ENCODE data around the gene RABL6.
"Not testable (repeated sequence)": the region's sequence is repeated elsewhere in the genome, so short reads cannot be mapped to it uniquely, and the experiment has no call there.

The RABL6 gene

GRCh38 chr9:136857581-136858412, 50.0 kb downstream of the RABL6 start:
- no peak for DNase-seq (ENCODE audit: low spot score)

GRCh38 chr9:136858452-136858843, 50.7 kb downstream of the RABL6 start:
- DNase-seq (ENCODE audit: low spot score): no peak

GRCh38 chr9:136858844-136859757, 51.4 kb downstream of the RABL6 start:
- DNase-seq (ENCODE audit: low spot score): peak; percentile 68

- no peak for DNase-seq (ENCODE audit: low spot score)
Measured at GRCh38 chr9:136860529-136860928, 52.8 kb downstream of the RABL6 start.

GRCh38 chr9:136860933-136861873, 53.5 kb downstream of the RABL6 start:
- no peak for DNase-seq (ENCODE audit: low spot score)

- DNase-seq (ENCODE audit: low spot score): no peak
Measured at GRCh38 chr9:136861874-136862457, 54.2 kb downstream of the RABL6 start.

- no peak for DNase-seq (ENCODE audit: low spot score)
Measured at GRCh38 chr9:136862849-136863622, 55.3 kb downstream of the RABL6 start.

GRCh38 chr9:136863623-136864273, 56.0 kb downstream of the RABL6 start:
- no peak for DNase-seq (ENCODE audit: low spot score)

- DNase-seq (ENCODE audit: low spot score): no peak
Measured at GRCh38 chr9:136865041-136865767, 57.5 kb downstream of the RABL6 start.

- no peak for DNase-seq (ENCODE audit: low spot score)
Measured at GRCh38 chr9:136865768-136866103, 58.0 kb downstream of the RABL6 start.

GRCh38 chr9:136866898-136867421, 59.2 kb downstream of the RABL6 start:
- DNase-seq (ENCODE audit: low spot score): not testable (repeated sequence)

- no peak for DNase-seq (ENCODE audit: low spot score)
Measured at GRCh38 chr9:136867480-136867879, 59.7 kb downstream of the RABL6 start.

- no peak for DNase-seq (ENCODE audit: low spot score)
Measured at GRCh38 chr9:136867917-136868316, 60.2 kb downstream of the RABL6 start.

- no peak for DNase-seq (ENCODE audit: low spot score)
Measured at GRCh38 chr9:136868644-136869043, 60.9 kb downstream of the RABL6 start.

GRCh38 chr9:136869611-136870010, 61.9 kb downstream of the RABL6 start:
- not testable (repeated sequence) for DNase-seq (ENCODE audit: low spot score)

- no peak for DNase-seq (ENCODE audit: low spot score)
Measured at GRCh38 chr9:136875155-136875554, 67.4 kb downstream of the RABL6 start.

GRCh38 chr9:136876476-136876875, 68.7 kb downstream of the RABL6 start:
- no peak for DNase-seq (ENCODE audit: low spot score)

- DNase-seq (ENCODE audit: low spot score): no peak
Measured at GRCh38 chr9:136880651-136881050, 72.9 kb downstream of the RABL6 start.

GRCh38 chr9:136881691-136882108, 74.0 kb downstream of the RABL6 start:
- DNase-seq (ENCODE audit: low spot score): no peak
